Neuron (in vitro differentiated cells): Measurements from ENCODE around the gene HSDL1.

Experiments used
- H2AFZ ChIP-seq: one replicate; pipeline ENCODE4 v1.6.1; 2013; ENCODE audit warnings: low read depth, mild to moderate bottlenecking, inconsistent platforms, low read length, moderate library complexity
- H3K27me3 ChIP-seq: one replicate; pipeline ENCODE4 v1.6.1; 2013; ENCODE audit warnings: low read length; ENCODE audit not compliant: insufficient read depth
- H3K36me3 ChIP-seq: one replicate; pipeline ENCODE4 v1.6.1; 2013; ENCODE audit warnings: low read length; ENCODE audit not compliant: insufficient read depth
- H3K4me1 ChIP-seq: one replicate; pipeline ENCODE4 v1.6.1; 2013; ENCODE audit warnings: low read length; ENCODE audit not compliant: insufficient read depth
- H3K4me3 ChIP-seq: 2 replicates; pipeline ENCODE4 v1.5.1; 2013; ENCODE audit warnings: mild to moderate bottlenecking, low read length, moderate library complexity
- H3K9me3 ChIP-seq: one replicate; pipeline ENCODE4 v1.6.1; 2013; ENCODE audit warnings: low read length

Gene HSDL1

GRCh38 chr16:84144859-84145639 is at the start of gene HSDL1, which contains the start of gene DNAAF1:
Gene HSDL1, minus strand, starts transcription at chr16:84145177. Its CDS starts 13,856 bp downstream, at chr16:84131321.
Gene DNAAF1, plus strand, starts transcription at chr16:84145308. Its CDS starts 133 bp downstream, at chr16:84145441.
- peaks cover 3% of the 10 kb centered on the region for H3K4me1 ChIP-seq
- peak within 1 kb of the TSS; percentile 99 for H2AFZ ChIP-seq
- peak within 1 kb of the TSS; percentile 84 for H3K4me3 ChIP-seq

GRCh38 chr16:84194018-84194417 is 49.0 kb upstream of the HSDL1 start:
- Histone ChIP-seq H2AFZ (no peak overlapping the region), H3K4me1 (no peaks in the 10 kb centered on the region), H3K9me3 (no peaks in the 10 kb centered on the region), H3K4me3 (no peak overlapping the region), H3K36me3 (no peaks in the 10 kb centered on the region), H3K27me3 (peaks cover 14% of the 10 kb centered on the region)

More at GRCh38 chr16:84144859-84145639, at the start of gene HSDL1, which contains the start of gene DNAAF1:
- Histone ChIP-seq H3K9me3 (peaks cover 4% of the 10 kb centered on the region), H3K36me3 (no peaks in the 10 kb centered on the region), H3K27me3 (peaks cover 5% of the 10 kb centered on the region)

GRCh38 chr16:84193480-84193879 is 48.5 kb upstream of the HSDL1 start:
- Histone ChIP-seq H2AFZ (no peak overlapping the region), H3K4me3 (no peak overlapping the region), H3K27me3 (peaks cover 11% of the 10 kb centered on the region), H3K4me1 (no peaks in the 10 kb centered on the region), H3K9me3 (no peaks in the 10 kb centered on the region), H3K36me3 (no peaks in the 10 kb centered on the region)

GRCh38 chr16:84191466-84191865 is 46.5 kb upstream of the HSDL1 start:
- H3K4me3 ChIP-seq = no peak overlapping the region
- no peaks in the 10 kb centered on the region for H3K27me3 ChIP-seq
- H3K36me3 ChIP-seq = no peaks in the 10 kb centered on the region
- H2AFZ ChIP-seq = no peak overlapping the region
- H3K4me1 ChIP-seq = no peaks in the 10 kb centered on the region
- no peaks in the 10 kb centered on the region for H3K9me3 ChIP-seq

DNA sequence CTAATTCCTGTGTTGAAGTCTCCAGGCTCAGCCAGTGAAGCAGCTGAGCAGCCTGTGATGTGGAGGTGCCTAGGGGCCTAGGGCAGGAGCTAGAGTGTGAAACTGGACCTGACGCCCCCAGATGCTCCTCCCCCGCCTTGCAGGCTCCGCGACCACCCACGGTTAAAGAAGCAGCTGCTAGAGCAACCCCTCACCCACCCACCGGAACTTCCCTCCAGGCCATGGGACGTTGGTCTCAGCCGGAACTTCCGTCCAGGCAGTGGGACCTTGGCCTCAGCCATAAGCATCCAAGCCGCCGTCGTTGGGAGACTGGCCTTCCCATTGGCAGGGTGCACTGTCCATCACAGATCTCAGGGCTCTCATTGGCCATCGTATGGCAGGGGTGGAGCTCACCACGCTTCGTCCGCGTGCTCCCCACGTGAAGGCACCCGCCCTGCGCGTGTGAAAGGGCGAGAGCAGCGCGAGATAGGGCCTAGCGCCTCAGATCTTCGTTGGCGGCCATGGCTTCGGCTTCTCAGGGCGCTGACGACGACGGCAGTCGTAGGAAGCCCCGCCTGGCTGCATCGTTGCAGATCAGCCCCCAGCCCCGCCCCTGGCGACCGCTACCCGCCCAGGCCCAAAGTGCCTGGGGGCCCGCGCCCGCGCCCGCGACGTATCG is 45.9 kb upstream of the HSDL1 start, which contains the start of gene ADAD2:
ADAD2 (plus strand) TSS at position 427 of the 658 bp plus-strand sequence; CDS start at position 501, 74 bp downstream.
- Histone ChIP-seq H3K27me3 (no peaks in the 10 kb centered on the region), H3K4me1 (peaks cover 3% of the 10 kb centered on the region), H2AFZ (no peak within 1 kb of the TSS)

GRCh38 chr16:84186685-84187437 is 41.9 kb upstream of the HSDL1 start, which contains the start of gene TAF1C:
Gene TAF1C, minus strand, starts transcription at chr16:84187057. Its CDS starts 2,069 bp downstream, at chr16:84184988.
- no peaks in the 10 kb centered on the region for H3K9me3 ChIP-seq
- peak within 1 kb of the TSS; percentile 85 for H2AFZ ChIP-seq
- peaks cover 36% of the 10 kb centered on the region for H3K36me3 ChIP-seq
- peaks cover 11% of the 10 kb centered on the region for H3K4me1 ChIP-seq
- no peaks in the 10 kb centered on the region for H3K27me3 ChIP-seq
- peak within 1 kb of the TSS; percentile 94 for H3K4me3 ChIP-seq

More for the DNA sequence above, 45.9 kb upstream of the HSDL1 start, which contains the start of gene ADAD2:
- Histone ChIP-seq H3K9me3 (no peaks in the 10 kb centered on the region), H3K36me3 (no peaks in the 10 kb centered on the region), H3K4me3 (no peak within 1 kb of the TSS)

- H3K27me3 ChIP-seq = no peaks in the 10 kb centered on the region
- H3K36me3 ChIP-seq = peaks cover 51% of the 10 kb centered on the region
- H2AFZ ChIP-seq = no peak overlapping the region
- H3K4me3 ChIP-seq = no peak overlapping the region
- no peaks in the 10 kb centered on the region for H3K9me3 ChIP-seq
- H3K4me1 ChIP-seq = peaks cover 11% of the 10 kb centered on the region
These were observed 39.8 kb upstream of the HSDL1 start for GRCh38 chr16:84184775-84185174.

- no peaks in the 10 kb centered on the region for H3K27me3 ChIP-seq
- peaks cover 11% of the 10 kb centered on the region for H3K4me1 ChIP-seq
- H3K36me3 ChIP-seq = peaks cover 58% of the 10 kb centered on the region
- H3K9me3 ChIP-seq = no peaks in the 10 kb centered on the region
- H3K4me3 ChIP-seq = no peak overlapping the region
- H2AFZ ChIP-seq = no peak overlapping the region
These were observed 39.1 kb upstream of the HSDL1 start for GRCh38 chr16:84183911-84184591.

DNA sequence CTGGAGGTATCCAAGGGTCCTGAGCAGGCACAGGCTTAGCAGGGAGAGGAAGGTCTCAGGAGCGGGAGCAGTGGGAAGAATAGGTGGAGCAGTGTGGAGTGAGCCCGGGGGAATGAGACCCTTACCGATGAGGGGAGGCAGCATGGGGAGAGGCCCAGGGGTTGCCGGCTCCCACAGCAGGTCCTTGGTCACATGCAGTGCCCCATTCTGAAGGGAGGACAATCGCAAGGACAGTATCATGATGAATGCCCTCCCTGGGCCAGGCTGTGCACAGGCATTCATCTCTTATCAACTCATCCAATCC is 38.5 kb upstream of the HSDL1 start:
- Histone ChIP-seq H3K9me3 (no peaks in the 10 kb centered on the region), H3K27me3 (no peaks in the 10 kb centered on the region), H3K4me3 (no peak overlapping the region), H3K36me3 (peaks cover 62% of the 10 kb centered on the region), H3K4me1 (peaks cover 11% of the 10 kb centered on the region), H2AFZ (no peak overlapping the region)

DNA sequence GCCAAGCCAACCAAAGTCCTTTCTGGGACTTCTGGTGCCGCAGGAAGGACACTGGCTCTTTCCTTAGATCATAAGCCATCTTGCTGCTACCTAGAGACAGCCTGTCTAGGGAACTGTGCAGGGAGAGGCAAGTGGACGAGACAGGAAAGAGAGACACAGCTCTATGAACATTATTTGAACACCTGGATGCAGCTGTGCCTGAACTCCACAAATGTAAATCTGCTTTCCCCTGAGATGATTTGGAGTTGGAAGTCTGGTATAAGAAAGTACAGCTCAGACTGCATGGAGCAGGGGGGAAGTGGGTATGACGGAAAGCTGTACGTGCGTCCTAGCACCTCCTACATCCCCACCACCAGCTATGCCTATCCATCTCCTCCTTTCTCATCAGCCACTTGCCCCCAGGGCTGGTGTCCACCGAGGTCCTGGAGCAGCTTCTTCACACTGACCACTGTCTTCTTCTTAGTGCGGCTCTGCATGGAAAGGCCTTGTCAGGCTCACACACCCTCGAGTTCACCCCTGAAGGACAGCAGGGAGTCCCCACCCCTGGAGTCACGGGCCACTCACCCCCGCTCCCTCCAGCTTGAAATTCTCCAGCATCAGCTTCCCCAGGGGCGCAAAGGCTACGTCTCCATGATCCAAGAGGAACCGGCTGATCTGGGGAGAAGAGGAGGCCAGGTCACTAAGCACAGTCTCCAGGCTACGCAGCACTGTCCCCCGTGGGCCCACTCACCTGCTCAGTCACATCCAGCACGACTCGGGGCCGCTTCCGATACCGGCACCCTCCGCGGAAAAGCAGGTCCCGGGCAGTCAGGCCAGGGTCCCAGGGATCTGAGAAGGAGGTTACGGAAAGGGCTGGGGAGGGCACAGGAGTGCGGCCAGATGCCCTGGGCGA is 37.9 kb upstream of the HSDL1 start:
- Histone ChIP-seq H3K27me3 (no peaks in the 10 kb centered on the region), H2AFZ (no peak overlapping the region), H3K4me1 (peaks cover 11% of the 10 kb centered on the region), H3K4me3 (no peak overlapping the region), H3K9me3 (no peaks in the 10 kb centered on the region), H3K36me3 (peaks cover 68% of the 10 kb centered on the region)

GRCh38 chr16:84182104-84182503 is 37.1 kb upstream of the HSDL1 start:
- Histone ChIP-seq H2AFZ (no peak overlapping the region), H3K27me3 (no peaks in the 10 kb centered on the region), H3K4me1 (peaks cover 16% of the 10 kb centered on the region), H3K9me3 (no peaks in the 10 kb centered on the region), H3K36me3 (peaks cover 69% of the 10 kb centered on the region), H3K4me3 (no peak overlapping the region)
